ENCODE results near the gene OAF.

The OAF gene

DNA sequence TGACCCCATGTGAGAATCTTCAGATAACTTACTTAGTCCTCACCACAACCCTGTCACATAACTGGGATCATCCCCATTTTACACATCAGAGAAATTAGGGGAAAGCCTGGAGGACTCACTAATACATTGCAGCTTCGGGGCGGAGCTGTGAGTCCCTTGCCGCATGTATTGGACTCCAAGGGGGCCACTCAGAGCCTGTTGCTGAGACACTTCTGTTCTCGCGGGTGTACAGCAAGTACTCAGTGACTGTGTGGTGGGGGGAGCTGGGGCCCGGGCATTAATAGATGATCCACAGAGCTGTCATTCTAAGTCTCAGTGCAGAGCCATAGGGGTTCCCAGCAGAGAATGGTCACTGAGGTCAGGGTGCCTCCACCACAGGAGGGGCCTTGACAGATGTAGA, 13.5 kb downstream of the OAF start:
- no peak for DNase-seq

DNA sequence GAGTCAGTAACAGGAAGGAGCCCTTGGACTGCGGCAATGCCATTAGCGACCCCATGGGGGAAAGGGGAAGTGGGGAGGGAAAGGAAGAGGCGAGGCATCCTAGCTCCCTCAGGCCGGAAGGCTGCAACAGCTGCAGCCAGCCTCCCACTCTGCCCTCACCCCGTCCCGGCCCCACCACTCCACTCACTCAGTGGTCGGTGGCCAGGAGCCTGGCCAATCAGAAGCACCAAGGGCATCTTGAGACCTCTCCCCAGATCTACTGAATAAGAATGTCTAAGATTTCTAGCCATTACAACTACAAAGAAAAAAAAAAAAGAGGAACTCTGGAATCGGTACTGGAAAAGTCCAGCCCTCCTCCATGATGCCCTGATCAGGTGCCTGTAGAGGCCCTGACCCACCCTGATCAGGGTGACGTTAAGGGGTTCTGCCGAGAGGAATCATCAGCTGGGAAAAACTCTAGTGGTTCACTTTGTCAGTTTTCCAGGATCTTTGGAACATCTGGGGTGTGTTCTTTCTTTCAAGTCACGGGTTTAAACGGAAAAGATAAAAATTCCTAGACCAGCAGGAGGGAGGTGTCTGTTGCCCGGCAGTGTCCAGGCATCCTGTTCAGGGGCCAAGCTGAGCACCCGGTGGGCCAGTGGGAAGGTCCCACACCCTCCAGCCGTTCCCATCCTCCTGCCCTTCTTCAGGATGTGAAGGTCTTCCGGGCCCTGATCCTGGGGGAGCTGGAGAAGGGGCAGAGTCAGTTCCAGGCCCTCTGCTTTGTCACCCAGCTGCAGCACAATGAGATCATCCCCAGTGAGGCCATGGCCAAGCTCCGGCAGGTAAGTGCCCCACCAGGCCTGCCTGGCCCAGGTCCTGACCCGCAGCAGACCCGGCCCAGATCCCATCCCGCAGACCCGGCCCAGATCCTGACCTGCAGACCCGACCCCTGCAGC, 14.4 kb downstream of the OAF start:
- DNase-seq, result no peak

- DNase-seq, result no peak
These were observed 15.4 kb downstream of the OAF start for GRCh38 chr11:120226242-120226641.

- DNase-seq, result no peak
These were observed 15.9 kb downstream of the OAF start for GRCh38 chr11:120226714-120227113.

DNA sequence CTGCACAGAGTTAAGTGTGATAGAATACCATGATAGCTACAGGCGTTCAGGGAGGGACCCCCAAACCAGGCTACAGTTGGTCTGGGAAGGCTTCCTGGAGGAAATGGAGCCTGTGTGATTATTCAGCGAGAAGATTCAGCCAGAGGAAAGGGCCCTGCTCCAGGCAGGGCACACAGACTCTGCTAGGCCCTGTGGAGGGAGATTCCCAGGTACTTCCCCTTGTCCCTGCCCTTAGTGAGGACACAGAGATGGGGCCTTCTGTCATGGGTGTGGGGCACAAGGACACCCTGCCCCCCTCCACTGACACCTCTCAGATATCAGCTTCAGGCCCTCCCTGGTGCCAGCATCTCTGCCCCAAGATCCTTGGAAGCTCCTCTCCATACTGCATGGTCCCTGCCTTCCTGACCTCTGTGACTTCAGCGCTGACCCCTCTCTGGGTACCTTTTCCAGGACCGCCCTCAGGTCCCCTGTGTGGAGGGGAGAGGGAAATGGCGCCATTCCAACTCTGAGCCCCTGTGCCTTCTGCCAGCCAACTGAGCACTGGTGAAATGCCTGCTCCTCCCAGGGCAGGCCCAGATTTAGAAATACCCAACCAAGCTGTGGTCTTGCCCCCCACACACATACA, 16.5 kb downstream of the OAF start:
- DNase-seq, result no peak

DNA sequence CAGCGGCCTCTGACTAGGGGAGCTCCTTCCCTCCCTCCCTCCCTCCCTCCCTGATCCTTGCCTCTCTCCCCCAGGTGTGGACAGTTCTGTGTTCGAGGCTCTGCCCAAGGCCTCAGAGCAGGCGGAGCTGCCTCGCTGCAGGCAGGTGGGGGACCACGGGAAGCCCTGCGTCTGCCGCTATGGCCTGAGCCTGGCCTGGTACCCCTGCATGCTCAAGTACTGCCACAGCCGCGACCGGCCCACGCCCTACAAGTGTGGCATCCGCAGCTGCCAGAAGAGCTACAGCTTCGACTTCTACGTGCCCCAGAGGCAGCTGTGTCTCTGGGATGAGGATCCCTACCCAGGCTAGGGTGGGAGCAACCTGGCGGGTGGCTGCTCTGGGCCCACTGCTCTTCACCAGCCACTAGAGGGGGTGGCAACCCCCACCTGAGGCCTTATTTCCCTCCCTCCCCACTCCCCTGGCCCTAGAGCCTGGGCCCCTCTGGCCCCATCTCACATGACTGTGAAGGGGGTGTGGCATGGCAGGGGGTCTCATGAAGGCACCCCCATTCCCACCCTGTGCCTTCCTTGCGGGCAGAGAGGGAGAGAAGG, 18.1 kb downstream of the OAF start:
- DNase-seq, result no peak

DNA sequence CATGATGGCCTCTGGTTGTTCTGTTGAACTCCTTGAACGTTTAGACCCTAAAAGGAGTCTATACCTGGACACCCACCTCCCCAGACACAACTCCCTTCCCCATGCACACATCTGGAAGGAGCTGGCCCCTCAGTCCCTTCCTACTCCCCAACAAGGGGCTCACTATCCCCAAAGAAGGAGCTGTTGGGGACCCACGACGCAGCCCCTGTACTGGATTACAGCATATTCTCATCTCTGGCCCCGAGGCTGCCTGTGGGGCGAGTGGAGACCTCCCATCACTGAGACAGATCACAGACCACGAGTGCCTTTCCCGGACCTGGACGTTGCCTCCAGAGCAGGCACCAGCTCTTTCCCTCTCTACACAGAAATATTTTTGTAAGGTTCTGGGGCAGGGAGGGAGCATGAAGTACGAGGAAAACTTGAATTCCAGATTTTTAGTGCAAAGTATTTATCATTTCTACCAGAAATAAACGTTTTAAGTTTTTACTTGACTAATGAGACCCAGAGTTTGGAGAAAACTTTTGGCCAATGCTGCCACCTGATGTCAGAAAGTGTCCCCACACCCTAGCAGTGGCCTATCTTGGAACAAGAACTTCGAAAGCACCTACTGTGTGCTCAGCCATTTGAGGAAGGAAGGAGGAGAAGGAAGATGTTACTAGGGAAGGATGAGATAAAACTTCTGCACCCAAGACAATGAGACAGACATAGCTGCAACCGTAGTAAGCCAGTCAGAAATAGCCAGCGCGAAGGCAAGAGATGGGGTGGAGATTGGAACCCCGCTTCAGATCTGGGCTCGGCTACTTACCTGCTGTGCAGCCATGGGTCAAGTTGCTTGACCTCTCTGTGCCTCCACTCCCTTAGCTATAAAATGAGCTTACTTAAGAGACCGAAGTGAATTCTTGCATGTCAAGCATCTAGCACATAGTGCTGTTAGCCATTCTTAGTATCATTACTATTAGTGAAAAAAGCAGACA, 18.9 kb downstream of the OAF start:
- DNase-seq, result peak; percentile 5

- DNase-seq, result no peak
These were observed 19.7 kb downstream of the OAF start for GRCh38 chr11:120230433-120231071.

- DNase-seq, result no peak
These were observed 21.1 kb downstream of the OAF start for GRCh38 chr11:120231963-120232362.

DNA sequence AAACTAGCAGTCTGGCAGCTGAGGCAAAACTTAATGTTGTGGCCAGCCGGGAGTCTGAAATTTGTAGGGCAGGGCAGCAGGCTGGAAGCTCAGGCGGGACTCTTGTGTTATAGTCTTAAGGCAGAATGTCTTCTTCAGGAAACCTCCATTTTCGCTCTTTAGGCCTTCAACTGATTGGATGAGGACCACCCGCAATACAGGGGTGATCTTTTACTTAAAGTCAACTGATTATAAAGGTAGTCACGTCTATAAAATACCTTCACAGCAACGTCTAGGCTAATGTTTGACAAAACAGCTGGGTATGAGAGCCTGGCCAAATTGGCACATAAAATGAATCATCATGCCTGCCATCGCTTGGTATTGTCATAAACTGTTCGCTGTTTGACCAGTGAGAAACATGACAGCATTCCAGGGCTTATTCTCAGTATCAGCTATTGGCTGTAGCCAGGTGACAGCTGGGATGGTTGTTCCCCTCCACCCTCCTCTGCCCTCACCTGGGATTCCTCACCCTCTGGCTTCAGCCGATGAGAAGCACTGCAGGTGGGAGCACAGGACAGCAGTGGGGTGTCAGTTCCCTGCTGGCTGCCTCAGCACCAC, 22.5 kb downstream of the OAF start:
- no peak for DNase-seq

DNA sequence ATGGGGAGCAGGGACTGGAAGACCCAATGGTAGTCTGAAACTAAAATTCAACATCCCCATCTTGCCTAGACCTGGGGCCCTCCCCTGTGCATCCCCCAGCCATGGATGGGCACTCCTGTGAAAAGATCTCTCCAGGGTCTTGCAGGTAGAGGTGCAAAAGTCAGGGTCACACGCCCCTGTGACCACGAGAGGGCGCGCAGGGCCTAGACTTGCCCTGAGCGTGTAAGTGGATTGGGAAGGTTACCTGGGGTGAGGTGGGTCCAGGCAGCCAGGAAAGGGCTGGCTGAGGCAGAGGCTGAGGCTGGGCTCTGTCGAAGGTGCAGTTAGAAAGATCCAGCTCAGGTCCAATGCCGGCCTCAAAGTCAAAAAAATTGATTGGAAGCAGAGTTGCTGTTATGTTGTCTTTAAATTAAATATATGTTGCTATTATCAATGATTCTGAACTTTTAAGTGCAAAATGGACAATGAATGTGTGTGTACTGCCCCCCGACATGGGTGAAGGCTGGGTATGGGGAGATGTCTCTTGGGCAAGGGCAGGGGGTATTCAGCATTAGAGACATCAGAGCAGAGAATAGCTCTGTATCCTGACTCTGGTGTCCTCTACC, 24.3 kb downstream of the OAF start:
- peak; percentile 72 for DNase-seq

- DNase-seq, result no peak
These were observed 25.6 kb downstream of the OAF start for GRCh38 chr11:120236169-120237107.

DNA sequence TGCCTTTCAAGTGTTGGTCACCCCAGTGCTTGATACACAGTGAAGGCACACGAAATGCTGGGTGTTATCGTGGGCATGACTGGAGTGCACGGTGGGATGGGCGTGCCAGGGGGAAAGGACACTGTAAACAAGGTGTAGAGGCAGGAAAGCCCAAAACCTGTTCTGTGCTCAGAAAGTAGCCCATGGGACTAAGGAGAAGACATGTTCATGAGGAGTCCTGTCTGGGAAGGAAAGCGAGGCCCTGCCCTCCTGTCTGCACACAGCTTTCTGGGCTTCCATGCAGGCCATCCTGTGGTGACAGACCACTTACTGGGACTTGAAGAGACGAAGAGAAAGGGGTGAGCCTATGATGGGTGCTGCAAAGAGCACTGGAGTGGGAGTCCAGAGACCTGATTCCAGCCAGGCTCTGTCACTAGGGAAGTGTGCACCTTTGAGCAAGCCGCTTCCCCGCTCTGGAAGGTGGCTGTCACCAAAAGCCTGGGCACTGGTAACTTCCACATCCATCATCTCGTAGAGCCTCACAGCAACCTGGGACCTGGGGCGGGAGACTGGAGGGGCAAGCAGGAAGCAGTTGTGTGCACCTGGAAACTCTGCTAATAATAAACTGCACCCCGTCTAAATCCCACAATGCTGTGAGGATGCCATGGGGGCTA, 28.3 kb downstream of the OAF start:
- DNase-seq, result no peak

DNA sequence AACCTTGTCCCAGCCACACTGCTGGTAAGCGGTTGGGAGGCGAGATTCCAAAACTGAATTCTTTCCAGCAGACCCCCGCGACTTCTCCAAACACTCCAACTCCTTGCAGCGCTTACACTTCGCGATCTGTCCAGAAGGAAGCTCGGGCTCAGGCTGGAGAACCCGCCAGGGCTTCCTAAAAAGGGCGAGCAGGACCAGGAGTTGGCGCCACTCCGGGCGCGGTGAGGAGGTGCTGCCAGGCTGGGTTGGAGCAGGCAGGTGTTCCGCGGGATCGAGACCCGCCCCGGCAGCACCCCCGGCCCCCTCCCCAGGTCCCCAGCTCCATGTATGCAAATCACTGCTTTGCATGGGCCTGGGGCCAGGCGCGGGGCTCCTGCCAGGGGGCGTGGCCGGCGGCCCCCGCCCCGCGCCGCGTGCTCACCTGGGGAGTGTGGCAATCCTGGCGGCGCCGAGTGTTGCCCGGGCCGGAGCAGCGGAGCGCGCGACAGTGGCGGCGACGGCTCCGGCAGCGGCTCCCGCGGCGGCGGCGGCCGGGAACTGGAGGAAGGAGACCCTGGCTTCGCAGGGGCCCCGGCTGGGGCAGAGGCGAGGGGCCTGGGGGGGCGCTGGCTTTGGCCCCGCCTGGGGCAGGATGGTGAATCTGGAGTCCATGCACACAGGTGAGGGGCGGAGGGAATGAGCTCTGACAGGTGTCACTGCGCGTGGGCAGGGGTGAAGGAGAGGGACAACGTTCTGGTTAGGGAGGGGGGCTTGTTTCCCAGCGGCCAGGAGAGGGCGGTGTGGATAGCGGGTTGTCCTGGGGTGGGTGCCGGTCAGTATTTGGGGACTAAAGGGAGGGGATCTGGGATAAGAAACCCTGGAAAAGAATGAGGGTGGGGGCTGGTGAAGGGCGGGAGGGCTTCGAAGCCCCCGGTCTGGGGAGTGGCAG, 29.1 kb downstream of the OAF start, which contains the start of gene POU2F3:
Gene POU2F3 (plus strand): TSS at position 428 of the 928 bp plus-strand sequence. CDS start 204 bp downstream, at position 632.
- no peak for DNase-seq

- DNase-seq, result no peak
These were observed 30.0 kb downstream of the OAF start for GRCh38 chr11:120240866-120241265.

DNA sequence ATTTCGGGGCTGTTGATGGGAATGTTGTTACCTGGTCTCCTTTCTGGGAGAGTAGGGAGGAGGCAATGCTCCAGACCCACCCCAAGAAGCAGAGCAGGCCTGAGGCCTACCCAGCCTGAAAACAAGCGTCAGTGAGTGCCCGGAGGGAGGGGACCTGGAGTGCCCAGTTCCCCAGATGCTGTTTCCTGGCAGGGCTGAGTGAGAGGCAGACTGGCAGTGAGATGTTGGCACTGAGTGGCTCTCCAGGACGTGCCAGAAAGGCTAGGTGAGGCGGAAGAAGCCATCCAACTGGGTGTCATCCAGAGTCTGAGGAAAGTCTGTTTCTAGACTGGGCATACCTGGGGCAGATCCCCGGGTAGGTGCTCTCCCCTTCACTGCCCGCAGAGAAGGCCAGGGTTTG, 30.4 kb downstream of the OAF start:
- no peak for DNase-seq

- DNase-seq, result no peak
These were observed 32.4 kb downstream of the OAF start for GRCh38 chr11:120243221-120243620.
